ENCODE results near the gene SCLY.

The SCLY gene

GRCh38 chr2:238141541-238142318 lies 80.9 kb downstream of the SCLY start:
- no peak for DNase-seq

GRCh38 chr2:238142382-238143205 lies 81.8 kb downstream of the SCLY start:
- no peak for DNase-seq

- no peak for DNase-seq
Observed at GRCh38 chr2:238143239-238143951, 82.6 kb downstream of the SCLY start.

- DNase-seq = no peak
Observed at GRCh38 chr2:238144262-238144661, 83.5 kb downstream of the SCLY start.

GRCh38 chr2:238145046-238145445 lies 84.2 kb downstream of the SCLY start:
- no peak for DNase-seq

- DNase-seq = no peak
Observed at GRCh38 chr2:238145851-238146250, 85.0 kb downstream of the SCLY start.

GRCh38 chr2:238146884-238147544 lies 86.2 kb downstream of the SCLY start:
- no peak for DNase-seq

- DNase-seq = no peak
Observed at GRCh38 chr2:238148981-238149380, 88.2 kb downstream of the SCLY start.

Measured in CD4-positive, alpha-beta T cell treated with Interleukin-21 for 1 hour (primary cell).